ENCODE measurements around the gene PIGS.

PIGS gene

GRCh38 chr17:28571361-28572122, at the start of gene PIGS:
Gene PIGS (minus strand): TSS chr17:28571524. CDS start chr17:28571496, 28 bp downstream.
- DNase-seq (ENCODE audit: extremely low read depth, low read depth), result peak; percentile 74
- H3K4me3 ChIP-seq (replicated peaks; ENCODE audit: low read depth, low read length), result peak within 1 kb of the TSS; percentile 89
- no peak for TF ChIP-seq CTCF (IDR thresholded peaks at IDR 0.05; ENCODE audit: low read depth, low read length, missing control alignments)

DNA sequence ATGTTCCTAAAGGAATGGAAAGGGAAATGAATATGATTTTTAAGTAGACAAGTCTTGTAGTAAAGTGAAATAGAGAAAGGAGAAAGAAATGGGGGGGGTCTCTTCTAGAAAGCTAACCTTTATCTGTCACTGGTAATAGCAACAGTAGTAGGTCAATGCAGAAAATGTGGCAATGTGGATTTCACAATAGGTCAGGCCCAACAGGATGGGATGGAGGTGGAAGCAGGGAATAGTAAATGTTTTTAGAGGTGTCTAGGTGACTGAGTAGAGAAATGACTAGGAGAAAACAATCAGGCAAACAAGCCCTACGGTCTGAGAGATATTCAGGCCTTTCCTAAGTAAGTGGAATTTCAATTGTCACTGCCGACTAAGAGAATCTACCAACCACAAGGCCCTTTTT, 48.7 kb upstream of the PIGS start:
- no peak for TF ChIP-seq CTCF (IDR thresholded peaks at IDR 0.05; ENCODE audit: low read depth, low read length, missing control alignments)
- no peak for DNase-seq (ENCODE audit: extremely low read depth, low read depth)
- H3K4me3 ChIP-seq (replicated peaks; ENCODE audit: low read depth, low read length), result no peak overlapping the region

- H3K4me3 ChIP-seq (replicated peaks; ENCODE audit: low read depth, low read length), result no peak overlapping the region
- DNase-seq (ENCODE audit: extremely low read depth, low read depth), result no peak
- TF ChIP-seq CTCF (IDR thresholded peaks at IDR 0.05; ENCODE audit: low read depth, low read length, missing control alignments), result no peak
Measured at GRCh38 chr17:28618464-28618863, 47.1 kb upstream of the PIGS start.

DNA sequence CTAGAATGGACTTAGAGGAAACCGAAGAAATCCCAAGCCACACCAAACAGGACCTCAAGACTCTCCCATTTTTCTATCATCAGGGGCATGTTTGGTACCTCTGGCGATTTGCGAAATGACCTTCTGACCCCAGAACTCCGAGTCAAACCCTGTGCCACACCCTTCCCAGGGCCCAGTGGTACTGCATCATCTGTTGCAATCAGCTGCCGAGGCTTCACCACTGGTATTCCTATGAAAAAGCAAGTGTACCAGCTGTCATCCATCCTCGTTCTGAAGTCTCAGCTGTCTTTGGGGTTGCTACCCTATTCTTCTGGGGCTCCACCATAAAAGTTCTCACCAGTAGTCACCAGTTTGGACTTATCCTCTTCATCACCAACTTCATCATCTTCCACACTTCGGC, 45.0 kb upstream of the PIGS start:
- DNase-seq (ENCODE audit: extremely low read depth, low read depth), result no peak
- no peak overlapping the region for H3K4me3 ChIP-seq (replicated peaks; ENCODE audit: low read depth, low read length)
- TF ChIP-seq CTCF (IDR thresholded peaks at IDR 0.05; ENCODE audit: low read depth, low read length, missing control alignments), result no peak

DNA sequence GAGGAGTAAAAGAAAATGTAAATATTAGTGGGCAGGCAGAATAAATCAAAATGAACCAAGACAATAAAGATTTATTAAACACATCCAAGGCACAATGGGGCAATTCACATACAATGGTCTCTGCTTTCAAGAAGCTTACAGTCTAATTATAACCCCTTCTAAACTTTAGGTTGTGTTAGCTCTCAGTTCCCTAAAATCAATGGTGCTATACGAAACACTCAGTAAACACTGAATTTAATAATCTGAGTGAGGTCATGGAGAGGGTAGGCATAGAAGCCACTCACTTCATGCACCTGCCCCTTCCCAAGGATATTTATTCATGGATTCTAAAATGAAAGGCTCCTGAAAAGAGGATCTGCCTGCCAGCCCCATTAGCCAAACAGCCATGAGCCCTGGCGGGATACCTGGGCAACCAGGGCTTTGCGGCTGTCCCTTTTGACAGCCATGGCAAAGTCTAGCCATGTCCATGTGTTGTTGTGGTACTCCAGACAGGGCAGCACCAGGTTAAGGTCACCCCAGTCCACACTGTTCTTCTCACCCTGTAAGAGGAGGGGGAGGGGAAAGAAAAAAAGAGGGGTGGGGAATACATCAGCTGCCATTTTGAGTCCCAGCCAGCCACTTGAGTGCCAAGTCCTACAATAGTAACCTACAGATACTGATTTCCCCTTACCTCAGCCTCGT, 44.1 kb upstream of the PIGS start:
- no peak for TF ChIP-seq CTCF (IDR thresholded peaks at IDR 0.05; ENCODE audit: low read depth, low read length, missing control alignments)
- no peak for DNase-seq (ENCODE audit: extremely low read depth, low read depth)
- no peak overlapping the region for H3K4me3 ChIP-seq (replicated peaks; ENCODE audit: low read depth, low read length)

GRCh38 chr17:28613931-28614381, 42.6 kb upstream of the PIGS start, which contains the start of gene RSKR:
Gene RSKR (minus strand): TSS chr17:28614185. CDS start chr17:28614161, 24 bp downstream.
- H3K4me3 ChIP-seq (replicated peaks; ENCODE audit: low read depth, low read length), result no peak within 1 kb of the TSS
- DNase-seq (ENCODE audit: extremely low read depth, low read depth), result no peak
- no peak for TF ChIP-seq CTCF (IDR thresholded peaks at IDR 0.05; ENCODE audit: low read depth, low read length, missing control alignments)

All from HFF-Myc (cell line).